Measurements from ENCODE around the gene SLC35B4.
"Not testable (repeated sequence)": the region's sequence is repeated elsewhere in the genome, so short reads cannot be mapped to it uniquely, and the experiment has no call there.

SLC35B4 gene

GRCh38 chr7:134302120-134302519 lies 14.6 kb downstream of the SLC35B4 start:
- POLR2A ChIA-PET (ENCODE audit: low non-redundant PET) = no interaction called here

GRCh38 chr7:134301592-134301991 lies 15.1 kb downstream of the SLC35B4 start:
- DNase-seq (ENCODE audit: low spot score) = no peak
- TF ChIP-seq CTCF (conservative IDR thresholded peaks at IDR 0.05; ENCODE audit: low read depth) = no peak
- no peak overlapping the region for H3K27ac ChIP-seq
- ChIA-PET CTCF (no interaction called here), POLR2A (ENCODE audit: low non-redundant PET) (no interaction called here)

More at GRCh38 chr7:134302120-134302519, 14.6 kb downstream of the SLC35B4 start:
- no peak for TF ChIP-seq CTCF (conservative IDR thresholded peaks at IDR 0.05; ENCODE audit: low read depth)
- CTCF ChIA-PET = no interaction called here
- no peak for DNase-seq (ENCODE audit: low spot score)
- H3K27ac ChIP-seq = no peak overlapping the region

GRCh38 chr7:134300988-134301387 lies 15.7 kb downstream of the SLC35B4 start:
- DNase-seq (ENCODE audit: low spot score) = no peak
- H3K27ac ChIP-seq = no peak overlapping the region
- TF ChIP-seq CTCF (conservative IDR thresholded peaks at IDR 0.05; ENCODE audit: low read depth) = no peak
- POLR2A ChIA-PET (ENCODE audit: low non-redundant PET) = no interaction called here
- CTCF ChIA-PET = no interaction called here

- ChIA-PET CTCF (no interaction called here), POLR2A (ENCODE audit: low non-redundant PET) (no interaction called here)
Observed at GRCh38 chr7:134298902-134299683, 17.6 kb downstream of the SLC35B4 start.

GRCh38 chr7:134297489-134297888 lies 19.2 kb downstream of the SLC35B4 start:
- TF ChIP-seq CTCF (conservative IDR thresholded peaks at IDR 0.05; ENCODE audit: low read depth) = no peak
- no peak for DNase-seq (ENCODE audit: low spot score)
- ChIA-PET POLR2A (ENCODE audit: low non-redundant PET) (no interaction called here), CTCF (no interaction called here)
- no peak overlapping the region for H3K27ac ChIP-seq

More at GRCh38 chr7:134298902-134299683, 17.6 kb downstream of the SLC35B4 start:
- no peak overlapping the region for H3K27ac ChIP-seq
- no peak for DNase-seq (ENCODE audit: low spot score)
- no peak for TF ChIP-seq CTCF (conservative IDR thresholded peaks at IDR 0.05; ENCODE audit: low read depth)

- H3K27ac ChIP-seq; POLR2A ChIA-PET (ENCODE audit: low non-redundant PET); CTCF ChIA-PET; DNase-seq (ENCODE audit: low spot score): not testable (repeated sequence)
Observed at GRCh38 chr7:134295982-134296381, 20.7 kb downstream of the SLC35B4 start.

- no peak for TF ChIP-seq CTCF (conservative IDR thresholded peaks at IDR 0.05; ENCODE audit: low read depth)
- CTCF ChIA-PET = no interaction called here
- POLR2A ChIA-PET (ENCODE audit: low non-redundant PET) = no interaction called here
- H3K27ac ChIP-seq = no peak overlapping the region
- no peak for DNase-seq (ENCODE audit: low spot score)
Observed at GRCh38 chr7:134293002-134293740, 23.6 kb downstream of the SLC35B4 start.

All from RWPE1 (cell line).